HFF-Myc (cell line): ENCODE measurements around the gene SLC35F2.

Experiments used
- DNase-seq: peaks from one replicate; pipeline ENCODE4 v3.0.0-alpha.2; 2011; ENCODE audit warnings: low read depth; ENCODE audit errors: extremely low read depth
- H3K4me3 ChIP-seq: replicated peaks from 2 replicates; pipeline ENCODE4 v1.5.1; 2011; ENCODE audit warnings: low read depth, mild to moderate bottlenecking, control low read depth, low read length
- CTCF ChIP-seq: IDR thresholded peaks from 2 replicates; pipeline ENCODE4 v1.5.1; 2012; ENCODE audit warnings: mild to moderate bottlenecking, low read depth, low read length, control low read depth; ENCODE audit errors: missing control alignments

Gene SLC35F2

GRCh38 chr11:107752949-107753822 is 105.4 kb downstream of the SLC35F2 start:
- no peak for DNase-seq
- H3K4me3 ChIP-seq = no peak overlapping the region
- no peak for TF ChIP-seq CTCF

GRCh38 chr11:107752508-107752907 is 106.1 kb downstream of the SLC35F2 start:
- no peak for DNase-seq
- no peak overlapping the region for H3K4me3 ChIP-seq
- no peak for TF ChIP-seq CTCF

- no peak for DNase-seq
- no peak overlapping the region for H3K4me3 ChIP-seq
- TF ChIP-seq CTCF = no peak
These were observed 107.5 kb downstream of the SLC35F2 start for GRCh38 chr11:107751082-107751481.

GRCh38 chr11:107750313-107750712 is 108.3 kb downstream of the SLC35F2 start:
- no peak for TF ChIP-seq CTCF
- no peak for DNase-seq
- H3K4me3 ChIP-seq = no peak overlapping the region

- no peak overlapping the region for H3K4me3 ChIP-seq
- DNase-seq = no peak
- no peak for TF ChIP-seq CTCF
These were observed 111.0 kb downstream of the SLC35F2 start for GRCh38 chr11:107747622-107748021.

GRCh38 chr11:107744736-107745135 is 113.9 kb downstream of the SLC35F2 start:
- no peak overlapping the region for H3K4me3 ChIP-seq
- no peak for TF ChIP-seq CTCF
- no peak for DNase-seq
